Sigmoid colon (tissue), 7 donors: Measurements from ENCODE around the gene ZNF512. TPM values are rescaled to one million over a fixed set of nuclear protein-coding genes. Genes with fewer than 3 reads are reported as not detected.
"Not testable (repeated sequence)": the region's sequence is repeated elsewhere in the genome, so short reads cannot be mapped to it uniquely, and the experiment has no call there.

Source experiments
- DNase-seq: peaks from one replicate; pipeline ENCODE4 v3.0.0-alpha.2; 2019
- H3K27ac ChIP-seq, 4 donors: fragments of 200-600 bp; sonication (generic); one replicate each; pipeline ENCODE4 v1.5.1; 2016 to 2019; ENCODE audit warnings: mild to moderate bottlenecking in 1 of 4
- H3K27me3 ChIP-seq, 3 donors: fragments of 200-600 bp; sonication (generic); one replicate each; pipeline ENCODE4 v1.5.1; 2019; ENCODE audit warnings: mild to moderate bottlenecking in 1 of 3
- H3K36me3 ChIP-seq, 4 donors: fragments of 200-600 bp; sonication (generic); one replicate each; pipeline ENCODE4 v1.5.1; 2016 to 2019
- H3K4me1 ChIP-seq, 4 donors: fragments of 200-600 bp; sonication (generic); one replicate each; pipeline ENCODE4 v1.5.1; 2017 to 2019
- H3K4me3 ChIP-seq, 4 donors: fragments of 200-600 bp; sonication (generic); one replicate each; pipeline ENCODE4 v1.5.1; 2017 to 2019; ENCODE audit warnings: mild to moderate bottlenecking in 2 of 4, moderate library complexity in 1 of 4
- H3K9me3 ChIP-seq, 4 donors: fragments of 200-600 bp in 3 of 4; sonication (generic) in 3 of 4; one replicate each; pipeline versions ENCODE4 v1.5.1 to v1.6.1; 2013 to 2019
- EP300 ChIP-seq, 4 donors: sonication (generic); formaldehyde crosslinking; IDR thresholded peaks; one replicate each; pipeline ENCODE4 v1.6.1; 2017; ENCODE audit warnings: antibody characterized with exemption in 4 of 4
- POLR2A ChIP-seq, 2 donors: fragments of 450-650 bp; IDR thresholded peaks; one replicate each; pipeline ENCODE4 v1.6.1; 2016; ENCODE audit warnings: antibody characterized with exemption in 2 of 2, mild to moderate bottlenecking in 2 of 2, moderate library complexity in 2 of 2
- POLR2AphosphoS5 ChIP-seq, 4 donors: sonication (generic); formaldehyde crosslinking; IDR thresholded peaks; one replicate each; pipeline ENCODE4 v1.6.1; 2017; ENCODE audit warnings: antibody characterized with exemption in 4 of 4
- WGBS, 2 donors: extraction: QIAGEN DNeasy Blood & Tissue Kit; methylation state at CpG; one replicate each; pipeline ENCODE4 v1.1.7; 2013; 5-methylcytosine and 5-hydroxymethylcytosine counted together
- intact Hi-C: fragments of 100-400 bp; cut with DNase I; formaldehyde crosslinking; loops from one replicate; pipeline ENCODE4 v1.15.1; 2023
- polyA plus RNA-seq, 3 donors: library from polyadenylated mRNA; stranded (reverse); fragments of 200-250 nt; gene quantifications; one replicate each; pipeline ENCODE4 v1.2.3, GENCODE V29; 2013
- total RNA-seq, 4 donors: library from RNA; depleted of rRNA; stranded (reverse); fragments of >200 nt; gene quantifications; one replicate each; pipeline ENCODE4 v1.1.0, GENCODE V29; 2016
- TF ChIP-seq, protein P1 (sequence below), 4 experiments: fragments of 450-650 bp in 3 of 4; fragments of 200-600 bp in 1 of 4; IDR thresholded peaks; one replicate each; pipeline ENCODE4 v1.5.1; 2016 to 2019; ENCODE audit warnings: antibody characterized with exemption in 4 of 4, mild to moderate bottlenecking in 3 of 4, moderate library complexity in 2 of 4
- donor health status: healthy with polysubstance abuse.
- donor health status: Bipolar disorder and iron deficiency.
- donor health status: healthy.

Gene ZNF512
- total and polyA plus RNA-seq, 7 donors, result 3.9 to 44.3 (median 30.7) TPM

DNA sequence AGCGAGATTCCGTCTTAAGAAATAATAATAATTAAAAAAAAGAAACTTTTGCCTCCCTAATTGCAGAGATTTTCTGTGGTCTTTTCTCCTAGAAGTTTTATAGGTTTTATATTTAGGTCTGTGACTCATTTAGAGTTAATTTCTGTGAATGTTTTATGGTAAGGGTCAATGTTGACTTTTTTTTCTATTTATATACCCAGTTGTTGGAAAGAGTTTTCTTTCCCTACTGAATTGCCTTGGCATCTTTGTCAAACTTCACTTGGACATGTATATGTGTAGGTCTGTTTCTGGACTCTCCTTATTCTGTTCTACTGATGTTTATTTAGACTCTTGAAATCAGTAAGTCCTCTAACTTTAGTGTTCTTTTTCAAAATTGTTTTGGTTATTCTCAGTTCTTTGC is 5.5 kb downstream of the ZNF512 start:
- no peak for DNase-seq
- Histone ChIP-seq H3K27ac (no peak overlapping the region), H3K9me3 (peaks cover 0 to 3% (median 0%) of the 10 kb centered on the region in 4 donors), H3K4me3 (no peak overlapping the region), H3K27me3 (no peaks in the 10 kb centered on the region), H3K4me1 (peaks cover 0 to 20% (median 18%) of the 10 kb centered on the region in 4 donors), H3K36me3 (no peaks in the 10 kb centered on the region)
- intact Hi-C loops, result no loop called here
- 95 to 98% methylated on average over 2 of the region's 2 CpGs for WGBS, 2 donors
- TF ChIP-seq POLR2A (IDR thresholded peaks at IDR 0.05) (no peak), EP300 (IDR thresholded peaks at IDR 0.05) (no peak), POLR2AphosphoS5 (IDR thresholded peaks at IDR 0.05) (no peak)
- TF ChIP-seq, protein P1, sequence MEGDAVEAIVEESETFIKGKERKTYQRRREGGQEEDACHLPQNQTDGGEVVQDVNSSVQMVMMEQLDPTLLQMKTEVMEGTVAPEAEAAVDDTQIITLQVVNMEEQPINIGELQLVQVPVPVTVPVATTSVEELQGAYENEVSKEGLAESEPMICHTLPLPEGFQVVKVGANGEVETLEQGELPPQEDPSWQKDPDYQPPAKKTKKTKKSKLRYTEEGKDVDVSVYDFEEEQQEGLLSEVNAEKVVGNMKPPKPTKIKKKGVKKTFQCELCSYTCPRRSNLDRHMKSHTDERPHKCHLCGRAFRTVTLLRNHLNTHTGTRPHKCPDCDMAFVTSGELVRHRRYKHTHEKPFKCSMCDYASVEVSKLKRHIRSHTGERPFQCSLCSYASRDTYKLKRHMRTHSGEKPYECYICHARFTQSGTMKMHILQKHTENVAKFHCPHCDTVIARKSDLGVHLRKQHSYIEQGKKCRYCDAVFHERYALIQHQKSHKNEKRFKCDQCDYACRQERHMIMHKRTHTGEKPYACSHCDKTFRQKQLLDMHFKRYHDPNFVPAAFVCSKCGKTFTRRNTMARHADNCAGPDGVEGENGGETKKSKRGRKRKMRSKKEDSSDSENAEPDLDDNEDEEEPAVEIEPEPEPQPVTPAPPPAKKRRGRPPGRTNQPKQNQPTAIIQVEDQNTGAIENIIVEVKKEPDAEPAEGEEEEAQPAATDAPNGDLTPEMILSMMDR (IDR thresholded peaks at IDR 0.05), result no peak

DNA sequence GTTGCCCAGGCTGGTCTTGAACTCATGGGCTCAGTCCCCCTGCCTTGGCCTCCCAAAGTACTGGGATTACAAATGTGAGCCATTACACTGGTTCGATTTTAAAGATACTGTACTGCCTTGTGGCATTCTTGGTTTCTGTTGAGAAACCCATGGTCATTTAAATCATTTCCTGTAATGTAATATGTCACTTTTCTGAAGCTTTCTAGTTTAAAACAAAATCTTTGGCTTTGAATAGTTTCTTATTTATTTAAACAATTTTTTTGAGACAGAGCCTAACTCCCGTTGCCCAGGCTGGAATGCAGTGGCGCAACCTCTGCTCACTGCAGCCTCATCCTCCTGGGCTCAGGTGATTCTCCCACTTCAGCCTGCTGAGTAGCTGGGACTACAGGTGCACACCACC is 8.9 kb downstream of the ZNF512 start:
- TF ChIP-seq EP300 (IDR thresholded peaks at IDR 0.05), result no peak
- TF ChIP-seq, protein P1 (IDR thresholded peaks at IDR 0.05), result no peak
- no peak for TF ChIP-seq POLR2A (IDR thresholded peaks at IDR 0.05)
- TF ChIP-seq POLR2AphosphoS5 (IDR thresholded peaks at IDR 0.05), result no peak
- peaks cover 0 to 5% (median 3%) of the 10 kb centered on the region in 4 donors for H3K4me1 ChIP-seq
- no peaks in the 10 kb centered on the region for H3K27me3 ChIP-seq
- peaks cover 0 to 3% (median 0%) of the 10 kb centered on the region in 4 donors for H3K9me3 ChIP-seq
- intact Hi-C loops, result no loop called here
- no peak overlapping the region for H3K4me3 ChIP-seq
- no peak overlapping the region for H3K27ac ChIP-seq
- H3K36me3 ChIP-seq, result no peaks in the 10 kb centered on the region
- no peak for DNase-seq
- 89 to 93% methylated on average over 3 of the region's 3 CpGs for WGBS, 2 donors

- H3K27me3 ChIP-seq, result no peaks in the 10 kb centered on the region
- H3K36me3 ChIP-seq, result no peaks in the 10 kb centered on the region
- 97 to 98% methylated on average over 2 of the region's 2 CpGs for WGBS, 2 donors
- H3K4me1 ChIP-seq, result peaks cover 0 to 15% (median 9%) of the 10 kb centered on the region in 4 donors
- TF ChIP-seq POLR2AphosphoS5 (IDR thresholded peaks at IDR 0.05) (no peak), EP300 (IDR thresholded peaks at IDR 0.05) (no peak), POLR2A (IDR thresholded peaks at IDR 0.05) (no peak)
- TF ChIP-seq, protein P1 (IDR thresholded peaks at IDR 0.05), result no peak
- no peak overlapping the region for H3K27ac ChIP-seq
- no peak for DNase-seq
- intact Hi-C loops, result no loop called here
- H3K4me3 ChIP-seq, result no peak overlapping the region
- H3K9me3 ChIP-seq, result peaks cover 0 to 3% (median 0%) of the 10 kb centered on the region in 4 donors
Measured at GRCh38 chr2:27593240-27593639, 10.4 kb downstream of the ZNF512 start.

- DNase-seq, H3K27ac ChIP-seq, intact Hi-C loops, H3K27me3 ChIP-seq, H3K9me3 ChIP-seq, H3K36me3 ChIP-seq, H3K4me3 ChIP-seq: not testable (repeated sequence)
- H3K4me1 ChIP-seq, result peaks cover 0 to 15% (median 9%) of the 10 kb centered on the region in 4 donors
- 98 to 99% methylated on average over 45 of the region's 45 CpGs for WGBS, 2 donors
Measured at GRCh38 chr2:27594020-27594703, 11.3 kb downstream of the ZNF512 start.

- H3K27me3 ChIP-seq, H3K9me3 ChIP-seq, H3K4me3 ChIP-seq, DNase-seq, H3K27ac ChIP-seq, intact Hi-C loops: not testable (repeated sequence)
- Histone ChIP-seq H3K36me3 (peaks cover 0 to 18% (median 5%) of the 10 kb centered on the region in 4 donors), H3K4me1 (peaks cover 0 to 15% (median 9%) of the 10 kb centered on the region in 4 donors)
- WGBS, 2 donors, result 98% methylated on average over 9 of the region's 9 CpGs
Measured at GRCh38 chr2:27595412-27595811, 12.6 kb downstream of the ZNF512 start.

DNA sequence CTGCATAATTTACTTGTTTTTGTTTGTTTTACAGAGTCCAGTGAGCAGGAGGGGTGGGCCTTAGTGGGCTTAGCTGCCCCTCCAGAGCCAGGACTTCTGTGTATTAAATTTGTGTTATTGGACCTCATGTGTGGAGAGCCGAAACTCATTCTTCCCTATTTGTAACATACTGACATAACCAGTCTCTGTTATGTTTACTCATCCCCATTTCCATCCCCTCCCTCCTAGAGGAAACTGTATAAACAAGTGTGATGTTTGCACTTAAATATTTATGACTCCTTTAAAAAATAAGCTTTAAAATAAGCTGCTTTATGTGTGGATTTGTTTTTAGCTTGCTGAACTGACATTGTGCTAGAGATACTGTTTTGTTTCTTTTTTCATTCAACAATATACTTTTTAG is 13.8 kb downstream of the ZNF512 start:
- Histone ChIP-seq H3K9me3 (no peaks in the 10 kb centered on the region), H3K4me3 (no peak overlapping the region), H3K27me3 (no peaks in the 10 kb centered on the region), H3K36me3 (peaks cover 0 to 30% (median 9%) of the 10 kb centered on the region in 4 donors), H3K27ac (no peak overlapping the region), H3K4me1 (peaks cover 0 to 15% (median 9%) of the 10 kb centered on the region in 4 donors)
- intact Hi-C loops, result no loop called here
- WGBS, 2 donors, result 80 to 92% methylated on average over 1 of the region's 1 CpG
- DNase-seq, result no peak
- no peak for TF ChIP-seq POLR2A (IDR thresholded peaks at IDR 0.05)
